PFSK-1 (cell line): ENCODE data around the gene HBZ.

Source experiments
- FOXP2 ChIP-seq: optimal IDR thresholded peaks from 2 replicates; pipeline ENCODE3; 2011; ENCODE audit warnings: borderline replicate concordance, control low read depth, inconsistent platforms; ENCODE audit not compliant: insufficient read depth; ENCODE audit errors: extremely low read length, extremely low read depth
- POLR2AphosphoS5 ChIP-seq: IDR thresholded peaks from 2 replicates; pipeline ENCODE4 v1.6.1; 2012; ENCODE audit warnings: low read depth, mild to moderate bottlenecking, control low read depth, low read length, moderate library complexity
- REST ChIP-seq, 2 experiments: IDR thresholded peaks; 2 replicates each; pipeline versions ENCODE4 v1.6.1 to v1.8.0; 2011 to 2012; ENCODE audit warnings: low read depth in 2 of 2, low read length in 2 of 2, control low read depth in 1 of 2, inconsistent platforms in 1 of 2, mild to moderate bottlenecking in 1 of 2, moderate library complexity in 1 of 2; ENCODE audit not compliant: insufficient read depth in 1 of 2
- SIN3A ChIP-seq: IDR thresholded peaks from 2 replicates; pipeline ENCODE4 v1.6.1; 2012; ENCODE audit warnings: mild to moderate bottlenecking, low read length, moderate library complexity, borderline replicate concordance; ENCODE audit not compliant: insufficient read depth
- TAF1 ChIP-seq: IDR thresholded peaks from 2 replicates; pipeline ENCODE4 v1.6.1; 2012; ENCODE audit warnings: low read length, control low read depth, borderline replicate concordance; ENCODE audit not compliant: insufficient read depth

HBZ gene

GRCh38 chr16:192686-193085 is 40.2 kb downstream of the HBZ start:
- TF ChIP-seq POLR2AphosphoS5 (no peak), REST (IDR thresholded peaks at IDR 0.05; ENCODE audit: insufficient read depth in 1 of 2, low read depth in 2 of 2, low read length in 2 of 2) (no peak), FOXP2 (no peak), SIN3A (no peak), TAF1 (no peak)

DNA sequence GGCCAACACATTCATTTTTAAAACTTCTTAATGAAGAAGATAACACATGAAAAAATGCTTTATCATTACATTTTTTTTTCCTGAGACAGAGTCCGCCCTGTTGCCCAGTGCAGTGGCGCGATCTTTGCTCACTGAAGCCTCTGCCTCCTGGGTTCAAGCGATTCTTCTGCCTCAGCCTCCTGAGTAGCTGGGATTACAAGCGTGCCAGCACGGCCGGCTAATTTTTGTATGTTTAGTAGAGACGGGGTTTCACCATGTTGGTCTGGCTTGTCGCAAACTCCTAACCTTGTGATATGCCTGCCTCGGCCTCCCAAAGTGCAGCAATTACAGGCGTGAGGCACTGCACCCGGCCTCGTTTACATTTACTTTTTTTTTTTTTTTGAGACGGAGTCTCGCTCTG is 41.0 kb downstream of the HBZ start:
- TF ChIP-seq REST (IDR thresholded peaks at IDR 0.05; ENCODE audit: insufficient read depth in 1 of 2, low read depth in 2 of 2, low read length in 2 of 2) (no peak), SIN3A (no peak), FOXP2 (no peak), POLR2AphosphoS5 (no peak), TAF1 (no peak)

DNA sequence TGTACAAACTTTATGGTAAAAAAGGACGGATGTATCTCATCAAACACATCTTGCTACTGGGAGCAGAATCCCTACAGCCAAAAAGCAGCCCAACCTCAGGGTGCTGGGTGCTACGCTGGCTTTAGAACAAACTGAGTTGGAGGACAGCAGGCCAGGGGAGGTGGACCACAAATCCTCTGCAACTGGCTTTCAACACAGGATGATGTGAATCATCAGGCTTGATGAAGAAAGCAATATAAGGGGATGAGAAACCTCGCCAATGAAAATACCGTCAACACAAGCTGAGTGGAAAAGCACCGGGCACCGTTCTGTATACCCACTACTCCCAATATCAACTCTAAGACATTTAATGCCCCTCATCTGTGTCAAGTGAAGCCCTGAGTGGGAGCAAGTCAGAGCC is 42.1 kb downstream of the HBZ start:
- no peak for TF ChIP-seq FOXP2
- no peak for TF ChIP-seq SIN3A
- no peak for TF ChIP-seq POLR2AphosphoS5
- TF ChIP-seq TAF1: no peak
- no peak for TF ChIP-seq REST (IDR thresholded peaks at IDR 0.05; ENCODE audit: insufficient read depth in 1 of 2, low read depth in 2 of 2, low read length in 2 of 2)

DNA sequence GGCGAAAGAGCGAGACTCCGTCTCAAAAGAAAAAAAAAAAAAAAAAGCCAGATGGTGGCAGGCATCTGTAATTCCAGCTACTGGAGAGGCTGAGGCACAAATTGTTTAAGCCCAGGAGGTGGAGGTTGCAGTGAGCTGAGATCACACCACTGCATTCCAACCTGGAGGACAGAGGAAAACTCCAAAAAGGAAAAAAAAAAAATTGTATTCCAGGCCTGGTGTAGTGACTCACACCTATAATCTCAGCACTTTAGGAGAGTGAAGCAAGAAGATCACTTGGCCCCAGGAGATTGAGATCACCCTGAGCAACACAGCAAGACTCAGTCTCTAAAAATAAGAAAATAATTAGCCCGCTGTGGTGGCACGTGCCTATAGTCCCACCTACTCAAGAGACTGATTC is 47.9 kb downstream of the HBZ start:
- TF ChIP-seq REST (IDR thresholded peaks at IDR 0.05; ENCODE audit: insufficient read depth in 1 of 2, low read depth in 2 of 2, low read length in 2 of 2): no peak

GRCh38 chr16:203246-203645 is 50.8 kb downstream of the HBZ start:
- TF ChIP-seq TAF1 (no peak), REST (IDR thresholded peaks at IDR 0.05; ENCODE audit: insufficient read depth in 1 of 2, low read depth in 2 of 2, low read length in 2 of 2) (no peak), POLR2AphosphoS5 (no peak), SIN3A (no peak), FOXP2 (no peak)
